Measurements from ENCODE around the gene KCNK17. TPM values are rescaled to one million over a fixed set of nuclear protein-coding genes. Genes with fewer than 3 reads are reported as not detected.

Gene KCNK17
- total and polyA plus RNA-seq, 2 of the 8 experiments (the other 6 are each of a cell fraction or from before 2014, with no cell fraction given), result 2.9 to 3.4 TPM

DNA sequence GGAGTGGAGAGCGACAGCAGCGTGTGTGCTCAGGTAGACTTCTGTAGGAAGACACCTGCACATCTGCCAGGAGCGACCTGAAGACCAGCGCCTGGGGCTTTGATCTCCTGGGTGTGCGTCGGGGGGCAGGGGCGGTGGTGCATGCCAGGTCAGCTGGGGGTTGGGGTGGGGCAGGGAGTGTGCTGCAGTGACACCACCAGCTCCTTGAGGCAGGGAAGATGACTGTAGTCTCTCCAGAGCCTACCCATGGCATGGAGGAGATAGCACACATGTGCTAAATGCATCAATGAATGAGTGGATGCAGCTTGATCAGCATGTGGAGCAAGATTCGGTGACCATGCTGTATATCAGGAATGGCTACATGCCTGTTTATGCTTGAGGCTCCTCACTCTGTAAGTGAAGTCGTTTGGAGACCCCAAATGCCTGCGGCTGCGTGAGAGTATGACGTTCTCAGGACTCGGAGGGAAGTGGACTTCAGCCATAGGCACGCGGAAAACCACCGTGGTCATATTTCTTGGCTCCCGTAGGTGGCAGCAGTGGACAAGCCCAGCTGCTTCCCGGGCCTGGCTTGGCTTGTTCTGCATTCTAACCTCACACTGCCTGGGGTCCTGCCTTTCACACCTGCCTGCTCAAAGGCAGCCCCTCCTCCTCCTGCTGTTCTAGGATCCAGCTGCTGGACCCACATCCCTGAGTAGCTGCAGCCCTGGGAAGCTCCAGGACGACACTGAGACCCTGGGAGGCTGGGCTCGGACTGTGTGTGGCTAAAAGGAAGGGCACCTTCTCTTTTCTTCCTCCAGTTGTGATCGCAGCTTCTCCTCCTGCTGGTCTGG is 47.7 kb upstream of the KCNK17 start (continued):
- TF ChIP-seq, protein P1, sequence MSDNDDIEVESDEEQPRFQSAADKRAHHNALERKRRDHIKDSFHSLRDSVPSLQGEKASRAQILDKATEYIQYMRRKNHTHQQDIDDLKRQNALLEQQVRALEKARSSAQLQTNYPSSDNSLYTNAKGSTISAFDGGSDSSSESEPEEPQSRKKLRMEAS (IDR thresholded peaks at IDR 0.05), result peak; percentile 84
- TF ChIP-seq BRCA1 (IDR thresholded peaks at IDR 0.05; ENCODE audit: low read depth, low read length), result peak; percentile 23; the same call in 1 of the 2 replicates
- TF ChIP-seq HDAC6 (IDR thresholded peaks at IDR 0.05; ENCODE audit: low read depth, low read length), result no peak
- TF ChIP-seq ZNF274 (IDR thresholded peaks at IDR 0.05; ENCODE audit: borderline replicate concordance, extremely low read depth, low read length), result no peak
- no peak for TF ChIP-seq GTF2F1 (IDR thresholded peaks at IDR 0.05; ENCODE audit: borderline replicate concordance, low read depth, low read length)
- no peak for TF ChIP-seq CEBPB (IDR thresholded peaks at IDR 0.05; ENCODE audit: low read depth, low read length)
- TF ChIP-seq SAP30 (IDR thresholded peaks at IDR 0.05; ENCODE audit: insufficient read depth, insufficient replicate concordance, low read length), result peak; percentile 43
- no peak for TF ChIP-seq RFX5 (IDR thresholded peaks at IDR 0.05; ENCODE audit: borderline replicate concordance, low read depth, low read length)
- no peak for TF ChIP-seq NANOG (IDR thresholded peaks at IDR 0.05; ENCODE audit: insufficient read depth, low read depth, low read length, poor library complexity, severe bottlenecking)
- no peak for TF ChIP-seq JUND (IDR thresholded peaks at IDR 0.05; ENCODE audit: low read length)
- TF ChIP-seq TAF7 (optimal IDR thresholded peaks at IDR 0.05; ENCODE audit: borderline replicate concordance, low read depth, low read length), result no peak
- no peak for TF ChIP-seq NRF1 (IDR thresholded peaks at IDR 0.05; ENCODE audit: low read depth, low read length)
- no peak for TF ChIP-seq CHD1 (IDR thresholded peaks at IDR 0.05; ENCODE audit: low read depth, low read length)
- TF ChIP-seq BCL11A (IDR thresholded peaks at IDR 0.05; ENCODE audit: low read depth in 2 of 2, low read length in 2 of 2), result no peak
- TF ChIP-seq ASH2L (IDR thresholded peaks at IDR 0.05; ENCODE audit: low read length), result peak; percentile 37
- no peak for TF ChIP-seq CHD2 (IDR thresholded peaks at IDR 0.05; ENCODE audit: low read length)
- TF ChIP-seq FOSL1 (IDR thresholded peaks at IDR 0.05; ENCODE audit: insufficient read depth, low read depth, low read length), result no peak
- TF ChIP-seq RXRA (IDR thresholded peaks at IDR 0.05; ENCODE audit: insufficient read depth, low read depth, low read length), result no peak
- no peak for TF ChIP-seq YY1 (IDR thresholded peaks at IDR 0.05; ENCODE audit: low read depth, low read length)
- no peak for TF ChIP-seq GABPA (IDR thresholded peaks at IDR 0.05; ENCODE audit: borderline replicate concordance, insufficient read depth, low read length)
- no peak for TF ChIP-seq SP4 (IDR thresholded peaks at IDR 0.05; ENCODE audit: low read length)
- TF ChIP-seq TEAD4 (IDR thresholded peaks at IDR 0.05; ENCODE audit: low read depth, low read length), result peak; percentile 43; the same call in 1 of the 2 replicates

All from H1 (cell line).